GM12873 (cell line): ENCODE measurements around the gene ANKRD40CL.

Experiments used
- CTCF ChIP-seq: IDR thresholded peaks from 2 replicates; pipeline ENCODE4 v1.5.1; 2012; ENCODE audit warnings: low read depth, mild to moderate bottlenecking, moderate library complexity, low read length, control low read depth; ENCODE audit not compliant: insufficient read depth; ENCODE audit errors: missing control alignments

The ANKRD40CL gene, protein sequence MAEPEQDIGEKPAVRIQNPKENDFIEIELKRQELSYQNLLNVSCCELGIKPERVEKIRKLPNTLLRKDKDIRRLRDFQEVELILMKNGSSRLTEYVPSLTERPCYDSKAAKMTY

GRCh38 chr17:50767446-50767845 is at the start of gene ANKRD40CL:
ANKRD40CL (minus strand) TSS chr17:50767518; CDS start chr17:50766913, 605 bp downstream.
- TF ChIP-seq CTCF = no peak

DNA sequence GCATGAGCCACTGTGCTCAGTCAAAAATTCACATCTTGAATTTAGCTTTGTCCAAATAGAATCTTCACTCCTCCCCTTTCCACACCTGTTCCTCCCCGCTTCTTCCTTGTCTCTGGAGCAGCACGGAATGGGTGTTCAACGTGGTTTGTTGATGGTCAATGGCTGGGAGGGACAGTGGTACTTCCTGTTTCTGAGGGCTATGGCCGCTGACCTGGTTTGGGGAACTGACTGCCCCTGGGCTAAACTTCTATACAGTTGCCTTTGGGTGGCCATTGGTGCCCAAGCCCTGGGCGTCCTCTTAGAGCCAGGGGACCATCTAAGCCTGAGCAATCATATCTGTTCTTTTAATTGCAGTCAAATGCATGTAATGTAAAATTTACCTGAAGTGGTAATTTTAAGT is 49.0 kb upstream of the ANKRD40CL start:
- TF ChIP-seq CTCF = no peak

GRCh38 chr17:50815400-50815799 is 48.1 kb upstream of the ANKRD40CL start:
- no peak for TF ChIP-seq CTCF

DNA sequence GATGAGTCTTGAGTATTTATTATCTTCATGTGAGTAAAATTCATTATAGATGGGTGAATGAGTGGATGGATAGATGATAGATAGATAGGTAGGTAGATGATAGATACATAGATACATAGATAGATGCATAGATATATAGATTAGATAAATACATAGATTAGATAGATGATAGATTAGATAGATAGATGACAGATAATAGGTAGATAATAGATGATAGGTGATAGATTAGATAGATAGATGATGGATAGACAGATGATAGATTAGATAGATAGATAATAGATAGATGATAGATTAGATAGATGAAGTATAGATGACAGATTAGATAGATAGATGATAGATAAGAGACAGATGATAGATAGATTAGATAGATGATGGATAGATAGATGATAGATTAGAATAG is 46.3 kb upstream of the ANKRD40CL start:
- TF ChIP-seq CTCF = no peak

- no peak for TF ChIP-seq CTCF
These were observed 41.6 kb upstream of the ANKRD40CL start for GRCh38 chr17:50808888-50809287.

GRCh38 chr17:50808413-50808812 is 41.1 kb upstream of the ANKRD40CL start:
- TF ChIP-seq CTCF = no peak

- no peak for TF ChIP-seq CTCF
These were observed 40.4 kb upstream of the ANKRD40CL start for GRCh38 chr17:50807675-50808074.
